CD14-positive monocyte (primary cell): ENCODE results near the gene TBC1D16. TPM values are rescaled to one million over a fixed set of nuclear protein-coding genes. Genes with fewer than 3 reads are reported as not detected.

Experiments used
- DNase-seq, 3 donors: peaks; one replicate each; pipeline ENCODE4 v3.0.0-alpha.2; 2011 to 2022
- H2AFZ ChIP-seq: 2 replicates; pipeline ENCODE4 v1.6.0; 2012; ENCODE audit warnings: mild to moderate bottlenecking, low read depth, low read length, inconsistent platforms; ENCODE audit not compliant: insufficient read depth, poor library complexity, severe bottlenecking
- H3K27ac ChIP-seq, 2 donors: 1 replicate in 1 of 2; 2 replicates in 1 of 2; pipeline ENCODE4 v1.5.1; 2012 to 2013; ENCODE audit warnings: low read length in 2 of 2, control low read depth in 1 of 2, inconsistent platforms in 1 of 2, low read depth in 1 of 2, mild to moderate bottlenecking in 1 of 2
- H3K27me3 ChIP-seq, 2 donors: one replicate each; pipeline versions ENCODE4 v1.6.0 to v1.6.1; 2011 to 2013; ENCODE audit warnings: low read length in 2 of 2; ENCODE audit not compliant: control insufficient read depth in 2 of 2, insufficient read depth in 2 of 2
- H3K36me3 ChIP-seq, 2 donors: replicated peaks in 1 of 2; 1 replicate in 1 of 2; 2 replicates in 1 of 2; pipeline versions ENCODE4 v1.5.1 to v1.6.1; 2012 to 2013; ENCODE audit warnings: low read length in 2 of 2, control low read depth in 1 of 2, inconsistent platforms in 1 of 2, mild to moderate bottlenecking in 1 of 2; ENCODE audit not compliant: insufficient read depth in 2 of 2, control insufficient read depth in 1 of 2
- H3K4me1 ChIP-seq, 2 donors: 1 replicate in 1 of 2; 2 replicates in 1 of 2; pipeline versions ENCODE4 v1.5.1 to v1.6.1; 2012 to 2013; ENCODE audit warnings: low read length in 2 of 2, control low read depth in 1 of 2, inconsistent platforms in 1 of 2, mild to moderate bottlenecking in 1 of 2, moderate library complexity in 1 of 2; ENCODE audit not compliant: insufficient read depth in 2 of 2, control insufficient read depth in 1 of 2
- H3K4me2 ChIP-seq: replicated peaks from 2 replicates; pipeline ENCODE3; 2012; ENCODE audit warnings: low read length, moderate library complexity, mild to moderate bottlenecking; ENCODE audit not compliant: poor library complexity, severe bottlenecking; ENCODE audit errors: extremely low read depth
- H3K4me3 ChIP-seq, 3 experiments: fragments of 200-600 bp in 1 of 3; sonication (generic) in 1 of 3; replicated peaks in 1 of 3; 1 replicate in 2 of 3; 2 replicates in 1 of 3; pipeline ENCODE4 v1.5.1; 2011 to 2013; ENCODE audit warnings: low read length in 3 of 3, mild to moderate bottlenecking in 3 of 3, control low read depth in 2 of 3, low read depth in 2 of 3, inconsistent platforms in 1 of 3, moderate library complexity in 1 of 3
- H3K79me2 ChIP-seq: 2 replicates; pipeline ENCODE4 v1.6.0; 2012; ENCODE audit warnings: mild to moderate bottlenecking, control low read depth, inconsistent platforms, low read length, moderate library complexity; ENCODE audit not compliant: insufficient read depth
- H3K9ac ChIP-seq: 2 replicates; pipeline ENCODE4 v1.6.0; 2017; ENCODE audit warnings: low read length, mild to moderate bottlenecking; ENCODE audit not compliant: insufficient read depth, poor library complexity, severe bottlenecking
- H3K9me3 ChIP-seq, 2 donors: replicated peaks in 1 of 2; 1 replicate in 1 of 2; 2 replicates in 1 of 2; pipeline versions ENCODE4 v1.5.1 to v1.6.1; 2012 to 2013; ENCODE audit warnings: low read length in 2 of 2, control low read depth in 1 of 2; ENCODE audit not compliant: control insufficient read depth in 1 of 2, insufficient read depth in 1 of 2
- H4K20me1 ChIP-seq: 2 replicates; pipeline ENCODE4 v1.6.0; 2012; ENCODE audit warnings: mild to moderate bottlenecking, low read length, control low read depth, moderate library complexity; ENCODE audit not compliant: insufficient read depth
- H3K27ac Mint-ChIP-seq, 7 donors: one replicate each; pipeline ENCODE4 v1.8.0; 2020; ENCODE audit warnings: mild to moderate bottlenecking in 7 of 7, mixed read lengths in 7 of 7, moderate library complexity in 6 of 7, inconsistent platforms in 2 of 7
- H3K27me3 Mint-ChIP-seq, 3 donors: one replicate each; pipeline ENCODE4 v1.8.0; 2021 to 2022; ENCODE audit warnings: low read depth in 3 of 3, mild to moderate bottlenecking in 3 of 3, mixed read lengths in 3 of 3, moderate library complexity in 3 of 3, inconsistent platforms in 1 of 3
- H3K36me3 Mint-ChIP-seq, 2 donors: one replicate each; pipeline ENCODE4 v1.8.0; 2020; ENCODE audit warnings: mixed read lengths in 2 of 2, inconsistent platforms in 1 of 2, mild to moderate bottlenecking in 1 of 2
- H3K4me1 Mint-ChIP-seq: one replicate; pipeline ENCODE4 v1.8.0; 2020; ENCODE audit warnings: mild to moderate bottlenecking, mixed read lengths
- H3K4me3 Mint-ChIP-seq, 2 donors: one replicate each; pipeline ENCODE4 v1.8.0; 2020; ENCODE audit warnings: mild to moderate bottlenecking in 2 of 2, mixed read lengths in 2 of 2, moderate library complexity in 1 of 2
- H3K9me3 Mint-ChIP-seq, 7 donors: one replicate each; pipeline ENCODE4 v1.8.0; 2020 to 2022; ENCODE audit warnings: mixed read lengths in 7 of 7, mild to moderate bottlenecking in 6 of 7, moderate library complexity in 6 of 7, inconsistent platforms in 2 of 7
- WGBS: methylation state at CpG from one replicate; pipeline ENCODE4 v1.1.5; 2013; ENCODE audit warnings: missing lambda C conversion rate; ENCODE audit not compliant: insufficient coverage; 5-methylcytosine and 5-hydroxymethylcytosine counted together
- intact Hi-C, 2 donors: fragments of 100-400 bp; cut with micrococcal nuclease; formaldehyde crosslinking; loops; one replicate each; pipeline versions ENCODE4 v1.15.0 to v1.15.1; 2023
- polyA plus RNA-seq, 3 donors: library from polyadenylated mRNA; depleted of rRNA in 1 of 3; unstranded in 2 of 3; stranded (reverse) in 1 of 3; fragments of 300-500 nt in 2 of 3; fragments of >200 nt in 1 of 3; fragmentation: Illumina TruSeq in 2 of 3; gene quantifications; 1 replicate in 2 of 3; 2 replicates in 1 of 3; pipeline ENCODE4 v1.2.3, GENCODE V29; 2012 to 2021
- TF ChIP-seq, protein P1 (sequence below): fragments of 200-600 bp; IDR thresholded peaks from one replicate; pipeline ENCODE4 v1.8.0; 2022; ENCODE audit warnings: antibody characterized with exemption, mild to moderate bottlenecking

The TBC1D16 gene
- polyA plus RNA-seq, 3 donors: 0.11 to 0.53 (median 0.27) TPM

DNA sequence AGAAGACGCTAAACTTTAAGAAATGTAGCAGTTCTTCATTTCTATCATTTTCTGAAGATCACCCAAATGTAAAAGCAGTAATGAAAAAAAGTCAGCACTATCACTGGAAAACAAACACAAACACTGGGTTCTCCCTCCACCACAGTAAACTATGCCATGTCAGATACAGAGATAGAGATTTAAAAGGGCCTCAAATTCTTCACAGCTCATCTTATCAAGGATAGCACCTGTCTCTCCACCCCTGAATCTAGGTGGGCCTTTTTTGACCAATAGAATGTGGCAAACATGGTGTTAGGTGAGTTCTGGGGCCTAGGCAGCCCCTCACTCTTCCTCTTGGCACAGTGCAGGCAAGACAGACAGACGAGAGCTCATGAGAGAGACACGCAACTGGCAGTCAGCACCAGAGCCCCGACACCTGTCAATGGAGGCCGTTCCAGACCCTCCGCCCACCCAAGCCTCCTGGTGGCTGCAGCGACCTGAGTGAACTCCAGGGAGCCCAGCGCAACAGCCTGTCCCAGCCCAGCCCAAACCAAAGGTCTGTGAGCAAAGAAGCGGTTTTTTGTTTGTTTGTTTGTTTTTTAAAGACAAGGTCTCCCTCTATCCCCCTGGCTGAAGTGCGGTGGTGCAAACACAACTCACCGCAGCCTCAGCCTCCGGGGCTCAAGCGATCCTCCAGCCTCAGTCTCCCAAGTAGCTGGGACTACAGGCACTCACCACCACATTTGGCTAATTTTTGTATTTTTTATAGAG lies 79.8 kb downstream of the TBC1D16 start:
- DNase-seq: no peak

DNA sequence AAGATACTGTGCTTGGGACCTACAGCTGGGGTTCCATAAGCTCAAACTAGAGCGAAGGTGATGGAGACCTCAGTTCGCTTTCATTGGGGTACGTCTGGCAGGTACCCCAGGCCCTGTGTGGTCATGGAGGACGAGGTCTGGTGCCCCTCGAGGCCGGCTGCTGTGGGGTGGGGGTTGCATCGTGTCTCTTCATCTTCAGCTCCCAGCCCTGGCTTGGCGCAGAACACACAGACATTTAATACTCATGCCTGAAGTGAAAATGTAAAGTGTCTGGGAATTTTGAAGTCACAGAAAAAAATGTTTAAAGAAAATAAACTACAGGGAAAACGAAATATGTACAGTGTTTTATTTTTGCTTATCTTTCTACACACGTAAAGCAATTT lies 80.5 kb downstream of the TBC1D16 start:
- no peaks in the 10 kb centered on the region for H3K4me1 Mint-ChIP-seq
- 100% methylated on average over 3 of the region's 10 CpGs for WGBS
- Histone ChIP-seq H3K27me3 (no peaks in the 10 kb centered on the region), H3K4me1 (no peaks in the 10 kb centered on the region), H3K4me2 (no peak overlapping the region), H3K9me3 (no peaks in the 10 kb centered on the region), H3K4me3 (no peak overlapping the region), H3K36me3 (no peaks in the 10 kb centered on the region), H3K9ac (no peak overlapping the region), H4K20me1 (no peaks in the 10 kb centered on the region), H3K79me2 (no peaks in the 10 kb centered on the region), H2AFZ (no peak overlapping the region), H3K27ac (no peak overlapping the region)
- H3K4me3 Mint-ChIP-seq: no peak overlapping the region
- no peak for DNase-seq
- H3K27ac Mint-ChIP-seq: no peak overlapping the region
- no peaks in the 10 kb centered on the region for H3K36me3 Mint-ChIP-seq
- H3K9me3 Mint-ChIP-seq: no peaks in the 10 kb centered on the region
- intact Hi-C loops: no loop called here
- H3K27me3 Mint-ChIP-seq: peaks cover 0 to 4% (median 2%) of the 10 kb centered on the region in 3 donors
- TF ChIP-seq, protein P1, sequence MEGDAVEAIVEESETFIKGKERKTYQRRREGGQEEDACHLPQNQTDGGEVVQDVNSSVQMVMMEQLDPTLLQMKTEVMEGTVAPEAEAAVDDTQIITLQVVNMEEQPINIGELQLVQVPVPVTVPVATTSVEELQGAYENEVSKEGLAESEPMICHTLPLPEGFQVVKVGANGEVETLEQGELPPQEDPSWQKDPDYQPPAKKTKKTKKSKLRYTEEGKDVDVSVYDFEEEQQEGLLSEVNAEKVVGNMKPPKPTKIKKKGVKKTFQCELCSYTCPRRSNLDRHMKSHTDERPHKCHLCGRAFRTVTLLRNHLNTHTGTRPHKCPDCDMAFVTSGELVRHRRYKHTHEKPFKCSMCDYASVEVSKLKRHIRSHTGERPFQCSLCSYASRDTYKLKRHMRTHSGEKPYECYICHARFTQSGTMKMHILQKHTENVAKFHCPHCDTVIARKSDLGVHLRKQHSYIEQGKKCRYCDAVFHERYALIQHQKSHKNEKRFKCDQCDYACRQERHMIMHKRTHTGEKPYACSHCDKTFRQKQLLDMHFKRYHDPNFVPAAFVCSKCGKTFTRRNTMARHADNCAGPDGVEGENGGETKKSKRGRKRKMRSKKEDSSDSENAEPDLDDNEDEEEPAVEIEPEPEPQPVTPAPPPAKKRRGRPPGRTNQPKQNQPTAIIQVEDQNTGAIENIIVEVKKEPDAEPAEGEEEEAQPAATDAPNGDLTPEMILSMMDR: no peak

More for the DNA sequence above, 79.8 kb downstream of the TBC1D16 start:
- H3K27ac ChIP-seq: no peak overlapping the region
- no peaks in the 10 kb centered on the region for H4K20me1 ChIP-seq
- WGBS: 95% methylated on average over 7 of the region's 13 CpGs
- no peaks in the 10 kb centered on the region for H3K4me1 ChIP-seq
- TF ChIP-seq, protein P1: no peak
- intact Hi-C loops: no loop called here
- no peak overlapping the region for H3K9ac ChIP-seq
- H3K4me3 ChIP-seq: no peak overlapping the region
- H3K4me1 Mint-ChIP-seq: no peaks in the 10 kb centered on the region
- H3K27ac Mint-ChIP-seq: no peak overlapping the region
- no peaks in the 10 kb centered on the region for H3K36me3 Mint-ChIP-seq
- H3K9me3 Mint-ChIP-seq: no peaks in the 10 kb centered on the region
- H3K9me3 ChIP-seq: no peaks in the 10 kb centered on the region
- no peaks in the 10 kb centered on the region for H3K36me3 ChIP-seq
- H3K27me3 ChIP-seq: no peaks in the 10 kb centered on the region
- no peaks in the 10 kb centered on the region for H3K79me2 ChIP-seq
- H2AFZ ChIP-seq: no peak overlapping the region
- no peak overlapping the region for H3K4me2 ChIP-seq
- no peak overlapping the region for H3K4me3 Mint-ChIP-seq
- peaks cover 0 to 4% (median 2%) of the 10 kb centered on the region in 3 donors for H3K27me3 Mint-ChIP-seq
